ENCODE data around the gene RMDN3.

RMDN3 gene

DNA sequence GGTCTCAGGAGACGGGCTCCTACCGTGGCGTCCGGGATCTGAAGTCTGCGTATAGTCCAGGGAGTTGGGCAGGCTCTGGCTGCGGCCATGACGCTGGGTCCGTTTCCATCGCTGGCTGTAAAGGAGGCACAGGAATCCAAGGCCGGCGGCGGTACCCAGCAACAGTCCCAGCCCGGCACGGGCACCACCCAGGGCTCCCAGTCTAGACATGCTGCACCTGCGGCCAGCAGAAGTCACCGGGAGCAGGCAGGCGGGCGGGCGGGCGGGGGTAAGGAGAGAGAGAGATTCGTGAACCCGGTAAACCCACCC, 526 bp downstream of the RMDN3 start:
- in situ Hi-C loops (cut with HindIII; ENCODE audit: low sequenced_read_pairs), result no loop called here
- peak overlapping the region; percentile 97 for H3K4me3 ChIP-seq (ENCODE audit: low read depth, low read length)
- no peak for DNase-seq (ENCODE audit: low read depth, low spot score)
- TF ChIP-seq, protein P1, sequence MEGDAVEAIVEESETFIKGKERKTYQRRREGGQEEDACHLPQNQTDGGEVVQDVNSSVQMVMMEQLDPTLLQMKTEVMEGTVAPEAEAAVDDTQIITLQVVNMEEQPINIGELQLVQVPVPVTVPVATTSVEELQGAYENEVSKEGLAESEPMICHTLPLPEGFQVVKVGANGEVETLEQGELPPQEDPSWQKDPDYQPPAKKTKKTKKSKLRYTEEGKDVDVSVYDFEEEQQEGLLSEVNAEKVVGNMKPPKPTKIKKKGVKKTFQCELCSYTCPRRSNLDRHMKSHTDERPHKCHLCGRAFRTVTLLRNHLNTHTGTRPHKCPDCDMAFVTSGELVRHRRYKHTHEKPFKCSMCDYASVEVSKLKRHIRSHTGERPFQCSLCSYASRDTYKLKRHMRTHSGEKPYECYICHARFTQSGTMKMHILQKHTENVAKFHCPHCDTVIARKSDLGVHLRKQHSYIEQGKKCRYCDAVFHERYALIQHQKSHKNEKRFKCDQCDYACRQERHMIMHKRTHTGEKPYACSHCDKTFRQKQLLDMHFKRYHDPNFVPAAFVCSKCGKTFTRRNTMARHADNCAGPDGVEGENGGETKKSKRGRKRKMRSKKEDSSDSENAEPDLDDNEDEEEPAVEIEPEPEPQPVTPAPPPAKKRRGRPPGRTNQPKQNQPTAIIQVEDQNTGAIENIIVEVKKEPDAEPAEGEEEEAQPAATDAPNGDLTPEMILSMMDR (IDR thresholded peaks at IDR 0.05; ENCODE audit: low read depth, low read length), result no peak

DNA sequence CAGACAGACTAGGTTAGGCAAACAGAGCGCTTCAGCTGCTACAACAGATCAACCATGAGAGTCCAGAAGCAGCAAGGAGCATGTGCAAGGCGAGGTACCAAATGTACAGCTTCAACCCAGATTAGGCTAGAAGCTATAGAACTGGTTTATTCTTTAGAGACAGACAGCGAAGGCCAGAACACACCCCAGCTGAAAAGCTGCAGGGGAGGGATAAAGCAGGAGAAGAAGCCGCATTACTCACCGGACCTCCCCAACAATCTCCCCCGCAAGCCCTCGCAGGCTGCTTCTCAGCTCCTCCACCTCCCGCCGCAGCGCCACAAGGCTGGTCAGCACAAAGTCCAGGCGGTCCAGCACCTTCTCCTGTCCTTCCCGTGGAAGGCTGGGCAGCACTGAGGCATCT, 3.3 kb downstream of the RMDN3 start:
- TF ChIP-seq, protein P1 (IDR thresholded peaks at IDR 0.05; ENCODE audit: low read depth, low read length), result no peak
- H3K4me3 ChIP-seq (ENCODE audit: low read depth, low read length), result no peak overlapping the region
- in situ Hi-C loops (cut with HindIII; ENCODE audit: low sequenced_read_pairs), result no loop called here
- no peak for DNase-seq (ENCODE audit: low read depth, low spot score)

DNA sequence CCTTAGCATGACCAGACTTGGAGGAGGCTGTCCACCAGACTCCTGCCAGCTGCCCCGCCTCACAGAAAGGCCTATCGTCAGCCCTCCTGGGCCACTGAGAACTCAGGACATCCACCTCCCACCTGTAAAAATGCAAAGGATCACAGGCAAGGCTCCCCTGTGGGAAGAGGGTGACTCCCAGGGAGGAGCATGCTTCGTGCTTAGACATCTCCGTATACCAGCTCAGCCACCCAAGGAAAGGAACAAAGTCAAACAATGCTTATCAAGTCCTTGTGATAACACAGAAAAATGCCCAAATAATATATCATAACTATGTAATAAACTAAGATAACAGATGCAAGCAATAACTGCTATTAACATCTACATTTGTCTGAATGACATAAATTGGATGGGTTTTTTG, 4.2 kb downstream of the RMDN3 start:
- in situ Hi-C loops (cut with HindIII; ENCODE audit: low sequenced_read_pairs), result no loop called here

DNA sequence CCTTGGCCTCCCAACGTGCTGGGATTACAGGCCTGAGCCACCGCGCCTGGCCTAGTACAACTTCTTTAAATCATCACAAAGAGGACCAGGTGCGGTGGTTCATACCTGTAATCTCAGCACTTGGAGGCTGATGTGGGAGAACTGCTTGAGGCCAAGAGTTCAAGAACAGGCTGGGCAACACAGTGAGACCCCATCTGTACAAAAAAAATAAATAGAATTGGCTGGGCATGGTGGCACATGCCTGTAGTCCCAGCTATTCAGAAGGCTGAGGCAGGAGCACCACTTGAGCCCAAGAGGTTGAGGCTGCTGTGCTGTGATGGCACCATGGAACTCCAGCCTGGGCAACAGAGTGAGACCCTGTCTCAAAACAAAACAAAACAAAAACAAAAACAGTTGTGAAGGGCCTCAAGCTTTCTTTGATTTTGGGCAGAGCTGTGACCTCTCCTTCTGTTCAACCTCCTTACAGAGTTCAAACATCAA, 5.9 kb downstream of the RMDN3 start:
- in situ Hi-C loops (cut with HindIII; ENCODE audit: low sequenced_read_pairs), result no loop called here
- no peak overlapping the region for H3K4me3 ChIP-seq (ENCODE audit: low read depth, low read length)
- DNase-seq (ENCODE audit: low read depth, low spot score), result no peak
- TF ChIP-seq, protein P1 (IDR thresholded peaks at IDR 0.05; ENCODE audit: low read depth, low read length), result no peak

More for the DNA sequence above, 4.2 kb downstream of the RMDN3 start:
- TF ChIP-seq, protein P1 (IDR thresholded peaks at IDR 0.05; ENCODE audit: low read depth, low read length), result no peak
- H3K4me3 ChIP-seq (ENCODE audit: low read depth, low read length), result no peak overlapping the region
- no peak for DNase-seq (ENCODE audit: low read depth, low spot score)

DNA sequence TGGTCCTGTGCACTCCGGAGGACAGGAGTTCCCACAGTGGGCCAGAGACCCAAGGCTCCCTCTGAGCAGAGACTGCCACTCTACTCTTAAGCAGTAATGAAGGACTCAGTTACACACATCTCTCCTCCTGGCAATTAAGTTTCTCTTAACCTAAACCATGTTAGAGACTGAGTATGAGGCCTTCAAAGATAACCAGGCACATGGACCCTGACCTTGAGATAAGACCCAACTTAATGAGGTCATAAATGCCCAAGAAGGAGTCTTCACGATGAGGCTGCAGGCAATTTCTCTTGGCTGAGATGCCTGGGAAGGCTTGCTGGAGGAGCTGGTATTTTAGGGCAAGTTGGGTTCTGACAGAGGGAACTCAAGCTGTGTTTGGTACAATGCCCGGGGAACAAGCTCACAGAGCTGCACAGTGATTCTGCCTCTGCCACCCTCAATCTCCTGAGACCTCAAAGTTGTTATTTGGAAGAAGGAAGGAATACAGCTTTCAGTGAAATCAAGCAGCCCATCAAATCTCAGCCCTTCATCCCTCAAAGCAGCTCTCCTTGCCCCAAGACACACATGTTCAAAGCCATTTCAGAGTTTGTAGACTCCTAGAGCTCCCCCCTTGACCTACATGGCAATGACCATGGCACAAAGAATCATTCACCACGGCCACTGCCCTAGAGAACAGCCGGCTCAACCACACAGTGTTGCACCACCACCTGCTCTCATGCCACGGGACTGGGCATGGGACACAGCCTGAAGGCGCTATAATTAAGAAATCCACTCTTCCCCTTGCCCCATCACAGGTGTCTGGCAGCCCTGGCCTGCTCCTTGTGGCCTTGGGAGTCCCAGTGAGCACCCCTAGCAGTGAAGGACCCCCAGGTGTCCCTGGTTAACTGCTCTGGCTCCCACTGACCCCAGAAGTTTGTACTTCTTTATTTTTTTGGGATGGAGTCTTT, 7.1 kb downstream of the RMDN3 start:
- DNase-seq (ENCODE audit: low read depth, low spot score), result no peak
- H3K4me3 ChIP-seq (ENCODE audit: low read depth, low read length), result no peak overlapping the region
- in situ Hi-C loops (cut with HindIII; ENCODE audit: low sequenced_read_pairs), result no loop called here
- TF ChIP-seq, protein P1 (IDR thresholded peaks at IDR 0.05; ENCODE audit: low read depth, low read length), result no peak

DNA sequence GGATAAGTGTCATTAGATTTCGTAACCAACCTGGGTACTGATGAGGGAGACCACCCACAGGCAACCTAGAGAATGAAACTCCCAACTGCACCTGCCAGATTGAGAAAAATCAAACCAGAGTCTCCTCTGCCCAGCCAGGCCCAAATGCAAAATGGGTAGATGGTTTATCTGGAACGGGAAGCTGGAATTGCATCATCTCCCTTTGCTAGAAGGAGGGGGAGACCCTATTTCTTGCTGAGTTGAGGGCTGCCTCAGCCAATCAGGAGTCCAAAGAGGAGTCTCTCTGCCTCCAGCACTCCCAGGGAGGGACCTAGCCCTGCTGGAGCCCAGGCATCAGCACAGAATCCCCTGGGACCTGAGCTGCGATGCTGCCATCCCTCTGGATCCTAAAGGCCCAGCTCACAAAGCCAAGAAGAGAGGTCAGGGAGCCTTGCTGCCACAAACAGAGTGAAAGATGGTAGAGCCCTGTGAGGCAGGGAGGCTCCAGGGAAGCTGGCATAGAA, 8.1 kb downstream of the RMDN3 start:
- TF ChIP-seq, protein P1 (IDR thresholded peaks at IDR 0.05; ENCODE audit: low read depth, low read length), result no peak
- H3K4me3 ChIP-seq (ENCODE audit: low read depth, low read length), result no peak overlapping the region
- in situ Hi-C loops (cut with HindIII; ENCODE audit: low sequenced_read_pairs), result no loop called here
- DNase-seq (ENCODE audit: low read depth, low spot score), result no peak
